GM21529 (cell line): ENCODE results near the gene AFG3L2.
"Not testable (repeated sequence)": the region's sequence is repeated elsewhere in the genome, so short reads cannot be mapped to it uniquely, and the experiment has no call there.

Experiments used
- ATAC-seq: cut with Tn5 transposase; IDR thresholded peaks from one replicate; pipeline ENCODE4 v1.9.1; 2021; ENCODE audit not compliant: unreplicated experiment

AFG3L2 gene

GRCh38 chr18:12397793-12398192, 20.8 kb upstream of the AFG3L2 start:
- ATAC-seq, result no peak

GRCh38 chr18:12397254-12397653, 20.2 kb upstream of the AFG3L2 start:
- ATAC-seq, result no peak

- no peak for ATAC-seq
Measured at GRCh38 chr18:12394428-12394827, 17.4 kb upstream of the AFG3L2 start.

- ATAC-seq, result no peak
Measured at GRCh38 chr18:12393998-12394397, 17.0 kb upstream of the AFG3L2 start.

GRCh38 chr18:12393510-12393909, 16.5 kb upstream of the AFG3L2 start:
- ATAC-seq, result no peak

GRCh38 chr18:12391487-12392165, 14.6 kb upstream of the AFG3L2 start:
- peak; percentile 86 for ATAC-seq

- ATAC-seq, result no peak
Measured at GRCh38 chr18:12388442-12388841, 11.4 kb upstream of the AFG3L2 start.

GRCh38 chr18:12384261-12384660, 7.2 kb upstream of the AFG3L2 start:
- no peak for ATAC-seq

GRCh38 chr18:12383759-12384158, 6.7 kb upstream of the AFG3L2 start:
- ATAC-seq, result not testable (repeated sequence)

- ATAC-seq, result not testable (repeated sequence)
Measured at GRCh38 chr18:12382221-12382814, 5.3 kb upstream of the AFG3L2 start.

GRCh38 chr18:12378198-12378558, 1.2 kb upstream of the AFG3L2 start:
- ATAC-seq, result not testable (repeated sequence)

- peak; percentile 63 for ATAC-seq
Measured at GRCh38 chr18:12377556-12378197, 650 bp upstream of the AFG3L2 start.

GRCh38 chr18:12376034-12376753, 833 bp downstream of the AFG3L2 start:
- peak; percentile 0 for ATAC-seq

- ATAC-seq, result no peak
Measured at GRCh38 chr18:12374401-12374800, 2.6 kb downstream of the AFG3L2 start.

- no peak for ATAC-seq
Measured at GRCh38 chr18:12373771-12374116, 3.3 kb downstream of the AFG3L2 start.

- no peak for ATAC-seq
Measured at GRCh38 chr18:12373116-12373770, 3.8 kb downstream of the AFG3L2 start.

GRCh38 chr18:12372406-12372805, 4.6 kb downstream of the AFG3L2 start:
- no peak for ATAC-seq

GRCh38 chr18:12371590-12371989, 5.4 kb downstream of the AFG3L2 start:
- no peak for ATAC-seq

- ATAC-seq, result no peak
Measured at GRCh38 chr18:12369211-12369610, 7.8 kb downstream of the AFG3L2 start.

GRCh38 chr18:12366784-12367183, 10.2 kb downstream of the AFG3L2 start:
- no peak for ATAC-seq

- ATAC-seq, result no peak
Measured at GRCh38 chr18:12366379-12366778, 10.6 kb downstream of the AFG3L2 start.
